ENCODE data around the gene PLS3.

Gene PLS3

GRCh38 chrX:115565888-115566287, 4.9 kb downstream of the PLS3 start:
- DNase-seq = no peak

GRCh38 chrX:115571712-115572111, 10.7 kb downstream of the PLS3 start:
- DNase-seq = peak; percentile 59

GRCh38 chrX:115573185-115573584, 12.2 kb downstream of the PLS3 start:
- DNase-seq = no peak

- DNase-seq = no peak
Observed at GRCh38 chrX:115576676-115577075, 15.7 kb downstream of the PLS3 start.

GRCh38 chrX:115579327-115579726, 18.4 kb downstream of the PLS3 start:
- DNase-seq = no peak

- no peak for DNase-seq
Observed at GRCh38 chrX:115579786-115580294, 18.9 kb downstream of the PLS3 start.

GRCh38 chrX:115581759-115582615, 21.0 kb downstream of the PLS3 start:
- no peak for DNase-seq

GRCh38 chrX:115582616-115583495, 21.9 kb downstream of the PLS3 start:
- no peak for DNase-seq

GRCh38 chrX:115583496-115584004, 22.6 kb downstream of the PLS3 start:
- peak; percentile 72 for DNase-seq

GRCh38 chrX:115584696-115585095, 23.7 kb downstream of the PLS3 start:
- peak; percentile 89 for DNase-seq

- no peak for DNase-seq
Observed at GRCh38 chrX:115588179-115588578, 27.2 kb downstream of the PLS3 start.

GRCh38 chrX:115589419-115589818, 28.4 kb downstream of the PLS3 start:
- DNase-seq = no peak

GRCh38 chrX:115591420-115591819, 30.4 kb downstream of the PLS3 start:
- no peak for DNase-seq

- no peak for DNase-seq
Observed at GRCh38 chrX:115591856-115592842, 31.2 kb downstream of the PLS3 start.

- DNase-seq = peak; percentile 74
Observed at GRCh38 chrX:115592997-115593734, 32.2 kb downstream of the PLS3 start.

GRCh38 chrX:115595049-115595448, 34.1 kb downstream of the PLS3 start:
- DNase-seq = no peak

- no peak for DNase-seq
Observed at GRCh38 chrX:115598556-115598955, 37.6 kb downstream of the PLS3 start.

- DNase-seq = no peak
Observed at GRCh38 chrX:115602308-115602707, 41.3 kb downstream of the PLS3 start.

GRCh38 chrX:115602729-115603389, 41.9 kb downstream of the PLS3 start:
- DNase-seq = no peak

GRCh38 chrX:115603534-115604074, 42.6 kb downstream of the PLS3 start:
- no peak for DNase-seq

Measured in fibroblast of skin of back (primary cell).